ENCODE data around the gene CNGB1. TPM values are rescaled to one million over a fixed set of nuclear protein-coding genes. Genes with fewer than 3 reads are reported as not detected.

The CNGB1 gene
- total RNA-seq, 4 donors from 2014 or later = 1.1 to 2.8 TPM; not detected in 2

DNA sequence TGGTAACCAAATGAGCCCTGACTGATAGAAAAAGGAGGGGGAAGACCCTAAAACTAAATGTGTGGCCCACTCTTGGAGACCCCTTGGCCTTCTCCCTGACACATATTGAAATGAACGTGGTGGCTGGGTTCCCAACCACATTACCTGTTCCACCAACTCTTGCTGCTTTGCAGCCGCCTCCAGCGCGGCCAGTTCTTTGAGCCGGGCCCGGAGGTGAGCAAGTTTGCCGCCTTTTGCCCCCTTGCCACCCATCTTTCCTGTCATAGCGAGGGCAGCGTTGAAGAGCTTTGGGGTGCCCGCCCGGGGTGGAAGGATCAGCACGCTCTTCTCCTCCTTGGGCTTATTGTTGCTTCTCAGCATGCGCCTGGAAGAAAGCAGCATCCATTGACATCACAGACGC is 83.2 kb downstream of the CNGB1 start:
- Histone ChIP-seq H3K4me3 (no peak overlapping the region), H3K4me1 (no peaks in the 10 kb centered on the region), H3K9me3 (no peaks in the 10 kb centered on the region), H3K36me3 (no peaks in the 10 kb centered on the region), H3K27ac (no peak overlapping the region), H3K27me3 (peaks cover 0 to 4% of the 10 kb centered on the region in 2 donors)
- no peak for TF ChIP-seq POLR2A (IDR thresholded peaks at IDR 0.05)
- TF ChIP-seq, protein P1, sequence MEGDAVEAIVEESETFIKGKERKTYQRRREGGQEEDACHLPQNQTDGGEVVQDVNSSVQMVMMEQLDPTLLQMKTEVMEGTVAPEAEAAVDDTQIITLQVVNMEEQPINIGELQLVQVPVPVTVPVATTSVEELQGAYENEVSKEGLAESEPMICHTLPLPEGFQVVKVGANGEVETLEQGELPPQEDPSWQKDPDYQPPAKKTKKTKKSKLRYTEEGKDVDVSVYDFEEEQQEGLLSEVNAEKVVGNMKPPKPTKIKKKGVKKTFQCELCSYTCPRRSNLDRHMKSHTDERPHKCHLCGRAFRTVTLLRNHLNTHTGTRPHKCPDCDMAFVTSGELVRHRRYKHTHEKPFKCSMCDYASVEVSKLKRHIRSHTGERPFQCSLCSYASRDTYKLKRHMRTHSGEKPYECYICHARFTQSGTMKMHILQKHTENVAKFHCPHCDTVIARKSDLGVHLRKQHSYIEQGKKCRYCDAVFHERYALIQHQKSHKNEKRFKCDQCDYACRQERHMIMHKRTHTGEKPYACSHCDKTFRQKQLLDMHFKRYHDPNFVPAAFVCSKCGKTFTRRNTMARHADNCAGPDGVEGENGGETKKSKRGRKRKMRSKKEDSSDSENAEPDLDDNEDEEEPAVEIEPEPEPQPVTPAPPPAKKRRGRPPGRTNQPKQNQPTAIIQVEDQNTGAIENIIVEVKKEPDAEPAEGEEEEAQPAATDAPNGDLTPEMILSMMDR (IDR thresholded peaks at IDR 0.05) = no peak
- no peak for DNase-seq

DNA sequence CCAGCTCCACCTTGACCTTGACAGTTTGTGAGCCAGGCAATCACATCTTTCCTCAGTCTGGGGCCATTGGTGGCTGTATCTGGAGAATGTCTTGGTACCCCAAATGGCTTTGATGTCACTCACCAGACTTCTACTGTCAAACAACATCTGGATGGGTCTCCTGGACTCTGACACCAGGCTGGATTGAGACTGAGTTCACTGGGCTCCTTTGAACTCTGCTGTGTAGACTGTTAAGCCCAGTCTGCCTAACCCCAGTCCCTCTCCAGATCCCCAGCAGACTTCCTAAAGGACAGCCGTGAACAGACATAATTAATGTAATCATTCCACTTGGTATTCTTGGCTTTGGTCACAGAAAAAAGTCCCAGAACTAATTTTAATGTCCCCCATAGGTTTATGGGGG is 84.5 kb downstream of the CNGB1 start:
- no peaks in the 10 kb centered on the region for H3K9me3 ChIP-seq
- no peak for TF ChIP-seq POLR2A (IDR thresholded peaks at IDR 0.05)
- TF ChIP-seq, protein P1 (IDR thresholded peaks at IDR 0.05) = no peak
- no peak overlapping the region for H3K27ac ChIP-seq
- H3K27me3 ChIP-seq = peaks cover 0 to 4% of the 10 kb centered on the region in 2 donors
- H3K4me3 ChIP-seq = no peak overlapping the region
- H3K36me3 ChIP-seq = no peaks in the 10 kb centered on the region
- DNase-seq = no peak
- H3K4me1 ChIP-seq = no peaks in the 10 kb centered on the region

DNA sequence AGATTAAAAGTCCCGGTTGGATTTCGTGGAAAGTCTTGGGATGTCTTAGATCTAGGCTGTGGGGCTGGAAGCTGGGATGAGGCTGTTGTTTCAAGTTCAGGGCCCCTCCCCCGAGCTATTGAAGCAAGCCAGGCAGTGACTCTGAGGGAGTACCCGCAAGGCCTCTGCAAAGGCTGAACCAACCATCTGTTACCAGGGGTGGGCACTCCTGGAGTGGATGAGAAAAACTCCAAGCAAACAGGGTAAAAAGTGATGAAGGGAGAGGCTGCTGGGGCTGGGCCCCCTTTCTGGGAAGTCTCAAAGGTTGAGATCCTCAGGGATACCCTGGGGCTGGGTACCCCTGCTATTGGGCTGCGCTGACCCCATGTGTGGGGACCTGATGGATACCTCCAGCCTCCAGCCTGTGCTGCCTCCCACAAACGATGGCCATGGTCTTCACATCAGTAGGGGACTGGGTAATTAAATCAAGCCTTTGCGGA is 86.2 kb downstream of the CNGB1 start:
- Histone ChIP-seq H3K36me3 (no peaks in the 10 kb centered on the region), H3K9me3 (no peaks in the 10 kb centered on the region), H3K4me3 (no peak overlapping the region), H3K27me3 (no peaks in the 10 kb centered on the region), H3K27ac (no peak overlapping the region), H3K4me1 (no peaks in the 10 kb centered on the region)
- TF ChIP-seq, protein P1 (IDR thresholded peaks at IDR 0.05) = no peak
- TF ChIP-seq POLR2A (IDR thresholded peaks at IDR 0.05) = no peak
- DNase-seq = no peak

DNA sequence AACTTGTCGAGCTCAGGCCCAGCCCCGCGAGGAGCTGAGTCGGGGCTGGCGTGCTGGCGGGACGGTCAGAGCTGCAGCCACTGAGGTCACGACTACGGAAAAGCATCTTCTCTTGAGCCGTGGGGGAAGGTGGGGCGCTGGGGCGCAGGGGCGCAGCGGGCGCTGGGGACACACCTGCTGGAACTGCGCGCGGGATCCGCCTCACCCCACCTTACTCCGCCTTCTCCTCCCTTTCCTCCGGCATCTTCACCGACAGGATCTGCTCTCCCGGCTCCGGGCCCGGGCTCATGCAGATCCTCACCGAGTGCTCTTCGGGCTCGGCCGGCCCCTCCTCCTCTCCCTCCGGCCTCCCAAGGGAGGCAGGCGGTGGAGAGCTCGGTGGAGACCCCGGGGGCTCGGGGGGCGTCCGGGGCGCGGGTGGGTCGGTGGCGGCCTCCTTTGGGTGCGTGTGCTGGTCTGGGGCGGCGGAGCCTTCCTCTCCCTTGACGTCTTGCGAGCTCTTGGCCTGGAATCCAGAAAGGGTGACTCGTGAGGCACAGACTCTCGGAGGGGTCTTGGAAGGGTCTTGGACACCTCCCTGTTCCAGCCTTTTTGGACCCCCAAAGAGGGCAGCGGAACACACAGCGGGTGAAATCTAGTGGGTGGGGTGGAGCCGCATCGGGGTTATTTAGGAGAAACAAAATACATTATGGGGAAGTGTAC is 86.8 kb downstream of the CNGB1 start:
- Histone ChIP-seq H3K4me3 (no peak overlapping the region), H3K27ac (no peak overlapping the region), H3K9me3 (no peaks in the 10 kb centered on the region), H3K27me3 (no peaks in the 10 kb centered on the region), H3K36me3 (no peaks in the 10 kb centered on the region), H3K4me1 (no peaks in the 10 kb centered on the region)
- TF ChIP-seq, protein P1 (IDR thresholded peaks at IDR 0.05) = no peak
- no peak for TF ChIP-seq POLR2A (IDR thresholded peaks at IDR 0.05)
- DNase-seq = no peak

DNA sequence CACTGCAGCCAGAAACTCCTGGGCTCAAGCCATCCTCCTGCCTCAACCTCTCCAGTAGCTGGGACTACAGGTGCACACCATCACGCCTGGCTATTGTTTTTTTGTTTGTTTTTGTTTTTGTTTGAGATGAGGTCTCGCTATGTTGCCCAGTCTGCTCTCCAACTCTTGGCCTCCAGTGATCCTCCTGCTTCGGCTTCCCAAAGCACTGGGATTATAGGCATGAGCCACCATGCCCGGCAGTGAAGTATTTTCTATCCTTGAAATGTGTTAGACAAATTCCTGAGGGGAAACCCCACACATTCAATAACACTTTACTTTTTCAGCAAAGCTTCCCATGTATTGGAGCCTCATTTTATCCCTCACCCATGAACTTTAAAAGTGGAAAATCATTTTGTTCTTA is 87.4 kb downstream of the CNGB1 start:
- no peak overlapping the region for H3K27ac ChIP-seq
- no peaks in the 10 kb centered on the region for H3K4me1 ChIP-seq
- H3K27me3 ChIP-seq = no peaks in the 10 kb centered on the region
- TF ChIP-seq, protein P1 (IDR thresholded peaks at IDR 0.05) = no peak
- TF ChIP-seq POLR2A (IDR thresholded peaks at IDR 0.05) = no peak
- H3K9me3 ChIP-seq = no peaks in the 10 kb centered on the region
- H3K4me3 ChIP-seq = no peak overlapping the region
- no peak for DNase-seq
- no peaks in the 10 kb centered on the region for H3K36me3 ChIP-seq

All from Peyer's patch (tissue), 4 donors.